SK-N-SH treated with all-trans-retinoic acid at 6 μM for 48 hours (cell line): ENCODE data around the gene CALML6.

ENCODE experiments used
- ATAC-seq: fragments of 200-7000 bp; cut with Tn5 transposase; 3 replicates; pipeline ENCODE4 v1.9.1; 2020; ENCODE audit warnings: mild to moderate bottlenecking, moderate library complexity
- ARNTL ChIP-seq: fragments of 450-650 bp; formaldehyde crosslinking; IDR thresholded peaks from 2 replicates; pipeline ENCODE4 v1.5.0; 2020; ENCODE audit warnings: low read depth, mild to moderate bottlenecking, moderate library complexity, borderline replicate concordance
- BACH2 ChIP-seq: fragments of 250-450 bp; sonication (Bioruptor Pico); IDR thresholded peaks from 2 replicates; pipeline ENCODE4 v1.9.0; 2021; ENCODE audit warnings: mild to moderate bottlenecking, borderline replicate concordance
- CREB5 ChIP-seq: fragments of 250-450 bp; sonication (Bioruptor Pico); IDR thresholded peaks from 2 replicates; pipeline ENCODE4 v1.5.1; 2020; ENCODE audit warnings: low read depth, mild to moderate bottlenecking, moderate library complexity
- CSDC2 ChIP-seq: fragments of 250-450 bp; sonication (Bioruptor Pico); IDR thresholded peaks from 2 replicates; pipeline ENCODE4 v1.5.0; 2020; ENCODE audit warnings: mild to moderate bottlenecking, moderate library complexity
- CSRNP3 ChIP-seq: fragments of 250-450 bp; sonication (Bioruptor Pico); IDR thresholded peaks from 2 replicates; pipeline ENCODE4 v1.5.1; 2021; ENCODE audit warnings: mild to moderate bottlenecking, moderate library complexity
- ESRRG ChIP-seq: fragments of 250-450 bp; sonication (Bioruptor Pico); IDR thresholded peaks from 2 replicates; pipeline ENCODE4 v1.6.1; 2021; ENCODE audit warnings: mild to moderate bottlenecking
- GLIS3 ChIP-seq: fragments of 250-450 bp; sonication (Bioruptor Pico); IDR thresholded peaks from 2 replicates; pipeline ENCODE4 v1.5.0; 2020; ENCODE audit warnings: mild to moderate bottlenecking, moderate library complexity
- ISL1 ChIP-seq: fragments of 250-450 bp; sonication (Bioruptor Pico); IDR thresholded peaks from 2 replicates; pipeline ENCODE4 v2.1.2; 2022; ENCODE audit warnings: mild to moderate bottlenecking, moderate library complexity
- OSR1 ChIP-seq: fragments of 250-450 bp; sonication (Bioruptor Pico); IDR thresholded peaks from 2 replicates; pipeline ENCODE4 v1.8.0; 2022; ENCODE audit warnings: moderate library complexity, mild to moderate bottlenecking, inconsistent platforms
- POU6F1 ChIP-seq: fragments of 250-450 bp; sonication (Bioruptor Pico); IDR thresholded peaks from 2 replicates; pipeline ENCODE4 v1.8.0; 2021; ENCODE audit warnings: low read depth, mild to moderate bottlenecking, moderate library complexity, borderline replicate concordance
- RARB ChIP-seq: fragments of 250-450 bp; sonication (Bioruptor Pico); IDR thresholded peaks from 2 replicates; pipeline ENCODE4 v1.8.0; 2021; ENCODE audit warnings: mild to moderate bottlenecking, moderate library complexity
- SNAI2 ChIP-seq: fragments of 250-450 bp; sonication (Bioruptor Pico); IDR thresholded peaks from 2 replicates; pipeline ENCODE4 v1.5.0; 2020; ENCODE audit warnings: mild to moderate bottlenecking, moderate library complexity
- TOX ChIP-seq: fragments of 250-450 bp; sonication (Bioruptor Pico); IDR thresholded peaks from 2 replicates; pipeline ENCODE4 v1.8.0; 2021; ENCODE audit warnings: mild to moderate bottlenecking, moderate library complexity, borderline replicate concordance
- TSHZ2 ChIP-seq: fragments of 250-450 bp; sonication (Bioruptor Pico); IDR thresholded peaks from 2 replicates; pipeline ENCODE4 v1.5.0; 2020; ENCODE audit warnings: mild to moderate bottlenecking, moderate library complexity
- ZC3H10 ChIP-seq: fragments of 250-450 bp; sonication (Bioruptor Pico); IDR thresholded peaks from 2 replicates; pipeline ENCODE4 v1.5.1; 2021; ENCODE audit warnings: mild to moderate bottlenecking, moderate library complexity
- ZFP3 ChIP-seq: fragments of 250-450 bp; sonication (Bioruptor Pico); IDR thresholded peaks from 2 replicates; pipeline ENCODE4 v1.5.0; 2020; ENCODE audit warnings: mild to moderate bottlenecking, moderate library complexity
- ZFP30 ChIP-seq: fragments of 450-650 bp; formaldehyde crosslinking; IDR thresholded peaks from 2 replicates; pipeline ENCODE4 v1.5.0; 2022; ENCODE audit warnings: mild to moderate bottlenecking, moderate library complexity
- ZNF565 ChIP-seq: fragments of 450-650 bp; formaldehyde crosslinking; conservative IDR thresholded peaks from 2 replicates; pipeline ENCODE4 v1.5.0; 2020; ENCODE audit warnings: low read depth, mild to moderate bottlenecking, moderate library complexity
- ZNF70 ChIP-seq: fragments of 450-650 bp; formaldehyde crosslinking; IDR thresholded peaks from 2 replicates; pipeline ENCODE4 v1.5.0; 2020; ENCODE audit warnings: mild to moderate bottlenecking, moderate library complexity
- ZNF8 ChIP-seq: fragments of 450-650 bp; formaldehyde crosslinking; IDR thresholded peaks from 2 replicates; pipeline ENCODE4 v1.5.0; 2020; ENCODE audit warnings: mild to moderate bottlenecking, moderate library complexity

The CALML6 gene

GRCh38 chr1:1910033-1910465 lies 5.0 kb upstream of the CALML6 start:
- no peak for ATAC-seq
- no peak for TF ChIP-seq ZNF70 (CRISPR knock-in tag)
- no peak for TF ChIP-seq ZFP30
- no peak for TF ChIP-seq ZNF565 (CRISPR knock-in tag)
- TF ChIP-seq ISL1 (CRISPR knock-in tag): no peak
- TF ChIP-seq OSR1 (CRISPR knock-in tag): no peak
- TF ChIP-seq ESRRG: no peak
- TF ChIP-seq CREB5 (CRISPR knock-in tag): no peak
- no peak for TF ChIP-seq ZFP3

GRCh38 chr1:1910651-1911331 lies 4.3 kb upstream of the CALML6 start:
- no peak for ATAC-seq
- TF ChIP-seq OSR1 (CRISPR knock-in tag) (no peak), ZNF70 (CRISPR knock-in tag) (no peak), POU6F1 (CRISPR knock-in tag) (no peak), BACH2 (no peak), ZC3H10 (CRISPR knock-in tag) (no peak), SNAI2 (no peak), ZFP3 (no peak), GLIS3 (CRISPR knock-in tag) (no peak), ESRRG (no peak), TSHZ2 (CRISPR knock-in tag) (no peak), RARB (CRISPR knock-in tag) (no peak), TOX (no peak), ARNTL (CRISPR knock-in tag) (no peak), CREB5 (CRISPR knock-in tag) (no peak), ISL1 (CRISPR knock-in tag) (no peak), ZNF8 (no peak)

- ATAC-seq: no peak
- TF ChIP-seq ZNF8 (no peak), OSR1 (CRISPR knock-in tag) (no peak), RARB (CRISPR knock-in tag) (no peak), ESRRG (no peak), CSRNP3 (CRISPR knock-in tag) (no peak), CSDC2 (no peak), TSHZ2 (CRISPR knock-in tag) (no peak), CREB5 (CRISPR knock-in tag) (no peak), ZNF70 (CRISPR knock-in tag) (no peak), GLIS3 (CRISPR knock-in tag) (no peak), SNAI2 (no peak)
- TF ChIP-seq, all 23 proteins: peak for 0
These were observed 3.6 kb upstream of the CALML6 start for GRCh38 chr1:1911350-1912041.
